GM19023 (cell line): ENCODE data around the gene KIF20B.
A peak's percentile ranks its signal among the peaks of the same experiment; 100 is the strongest.

Experiments used
- ATAC-seq: cut with Tn5 transposase; IDR thresholded peaks from one replicate; pipeline ENCODE4 v1.9.1; 2021; ENCODE audit warnings: mild to moderate bottlenecking, moderate library complexity; ENCODE audit not compliant: unreplicated experiment

Gene KIF20B

DNA sequence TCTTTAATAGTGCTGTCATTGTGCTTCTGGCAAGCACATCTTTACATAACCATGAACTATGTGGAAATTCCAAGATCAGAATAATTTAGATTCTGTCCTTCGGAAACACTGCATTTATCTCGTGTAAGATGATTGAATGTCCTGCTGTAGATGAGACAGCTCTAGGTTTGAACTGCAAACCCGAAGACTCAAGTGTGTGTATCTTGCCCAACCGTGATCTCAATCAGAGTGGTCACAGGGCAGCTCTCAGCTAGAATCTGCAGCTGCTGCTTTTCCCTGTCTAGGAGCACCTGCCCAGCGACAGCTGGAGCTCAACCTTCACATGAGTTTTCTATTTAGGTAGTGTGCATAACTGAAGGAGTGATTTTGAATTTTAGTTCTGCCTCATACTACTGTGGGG, 17.5 kb upstream of the KIF20B start:
- ATAC-seq: no peak

DNA sequence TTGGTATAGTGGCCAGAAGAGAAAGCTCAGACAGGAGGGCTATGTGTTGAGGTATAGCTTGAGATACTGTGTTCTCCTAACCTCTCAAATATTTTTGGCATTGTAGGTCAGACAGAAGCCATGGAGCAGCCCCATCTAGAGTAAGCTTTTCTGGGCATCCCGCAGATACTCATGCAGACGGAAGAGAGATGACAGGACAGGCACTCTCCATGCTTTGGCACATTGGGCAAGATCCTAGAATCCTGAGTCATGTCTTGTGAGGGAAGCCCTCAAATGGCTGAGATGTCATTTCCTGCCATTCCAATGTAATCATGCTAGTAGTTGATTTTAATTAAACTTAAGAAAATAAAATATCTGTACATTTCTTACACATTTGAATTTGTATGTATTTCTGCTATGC, 16.8 kb upstream of the KIF20B start:
- ATAC-seq: no peak

DNA sequence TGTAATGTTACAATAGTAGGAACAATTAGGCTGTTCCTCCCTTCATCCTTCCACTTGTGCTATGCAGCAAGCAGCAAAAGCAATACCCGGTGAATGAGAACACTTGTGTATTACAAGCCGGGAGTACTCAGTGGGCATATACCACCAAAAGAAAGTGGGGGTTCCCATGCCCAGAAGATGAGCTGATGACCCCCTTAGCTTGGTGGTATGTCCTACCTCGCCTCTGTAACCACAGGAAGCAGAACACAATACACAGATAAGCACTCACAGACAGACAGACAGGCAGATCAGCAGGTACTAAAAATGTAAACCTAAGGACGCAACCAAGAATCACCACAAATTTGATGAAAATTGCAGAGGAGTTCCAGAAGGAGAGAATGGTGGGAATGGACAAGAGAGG, 15.5 kb upstream of the KIF20B start:
- no peak for ATAC-seq

DNA sequence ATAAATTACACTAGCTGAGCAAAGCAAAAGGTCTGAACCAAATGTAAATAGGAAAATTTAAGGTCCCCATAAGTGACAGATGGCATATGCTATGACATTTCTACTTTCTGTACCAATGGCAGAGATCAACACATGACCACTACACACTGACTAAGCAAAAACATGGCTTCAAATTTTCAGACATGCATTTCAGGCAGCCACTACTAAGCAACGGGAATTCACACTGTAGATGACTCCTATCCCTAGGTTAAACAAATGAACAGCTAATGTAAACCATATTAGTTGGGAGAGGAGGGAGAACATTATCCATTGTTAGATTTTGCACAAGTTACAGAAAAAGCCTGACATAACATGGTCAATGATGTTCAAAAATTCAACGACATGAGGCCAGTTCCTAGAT, 11.4 kb upstream of the KIF20B start:
- ATAC-seq: no peak

DNA sequence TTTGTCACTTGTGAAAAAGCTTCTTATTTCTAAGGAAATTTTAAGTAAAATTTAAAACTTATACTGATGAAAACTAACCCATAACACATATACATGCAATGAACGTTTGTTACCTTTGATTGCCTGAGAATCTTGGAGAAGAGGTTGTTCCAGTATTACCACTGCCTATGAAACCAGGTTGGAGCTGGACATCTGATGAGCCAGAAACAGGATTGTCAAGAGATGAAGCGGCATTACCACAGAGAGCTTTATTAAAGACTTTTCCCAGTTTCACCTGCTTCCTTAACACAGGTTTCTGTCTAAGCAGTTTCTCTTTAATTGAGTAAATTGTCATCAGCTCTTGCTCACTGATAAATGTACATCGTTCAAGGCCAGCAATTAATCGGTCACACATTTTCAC, 9.0 kb upstream of the KIF20B start:
- no peak for ATAC-seq

DNA sequence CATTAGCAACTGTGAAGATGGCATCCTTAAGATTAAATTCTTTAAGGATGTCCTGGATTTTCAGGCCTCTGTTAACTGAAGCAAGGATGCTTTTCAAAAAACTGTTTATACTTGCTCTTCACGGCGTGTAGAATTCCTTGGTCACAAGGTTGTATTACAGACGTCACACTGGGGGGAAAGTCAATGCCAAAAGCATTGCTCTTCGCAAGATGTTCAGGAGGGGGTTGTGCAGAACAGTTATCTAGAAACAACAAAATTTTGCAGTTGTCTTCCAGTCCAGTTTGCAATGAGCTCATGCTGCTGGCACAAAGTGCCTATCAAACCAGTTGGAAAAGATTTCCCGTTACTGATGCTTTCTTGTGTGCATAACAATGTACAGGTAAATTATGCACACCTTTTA, 8.2 kb upstream of the KIF20B start:
- no peak for ATAC-seq

DNA sequence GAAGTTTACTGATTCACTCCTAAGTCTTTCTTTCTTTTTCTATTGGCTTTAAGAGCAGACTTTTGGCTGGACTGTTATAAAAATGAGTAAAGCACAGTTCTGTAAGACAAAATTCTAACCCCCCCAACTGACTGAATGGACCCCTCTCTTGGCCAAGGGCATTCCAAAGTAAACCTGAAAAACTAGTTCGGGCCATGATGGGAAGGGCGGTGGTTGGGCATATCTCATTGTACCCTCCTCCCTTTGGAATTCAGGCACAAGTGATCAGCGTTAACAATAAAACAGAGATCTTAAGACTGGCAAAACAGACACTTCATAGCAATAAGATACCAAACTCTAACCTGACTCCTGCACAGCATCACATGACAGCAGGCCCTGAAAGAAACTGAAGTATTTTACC, 6.1 kb upstream of the KIF20B start:
- no peak for ATAC-seq

DNA sequence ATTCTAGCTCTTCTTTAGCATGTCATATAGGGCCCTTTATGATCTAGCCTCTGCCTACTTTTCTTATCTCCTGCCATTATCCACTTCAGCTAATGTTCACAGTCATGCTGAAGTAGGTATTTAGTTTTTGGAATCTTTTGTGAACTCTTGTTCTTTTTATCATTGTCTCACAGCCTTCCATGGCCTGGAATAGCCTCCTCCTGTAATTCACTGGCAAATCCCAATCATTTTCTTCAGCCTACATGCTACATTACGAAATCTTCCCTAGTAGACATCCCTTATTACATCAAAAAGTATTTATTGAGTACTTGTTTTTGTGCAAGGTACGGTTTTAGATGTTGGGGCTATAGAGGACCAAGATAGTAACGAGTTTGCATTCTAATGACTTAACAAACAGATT, 3.4 kb upstream of the KIF20B start:
- ATAC-seq: no peak

DNA sequence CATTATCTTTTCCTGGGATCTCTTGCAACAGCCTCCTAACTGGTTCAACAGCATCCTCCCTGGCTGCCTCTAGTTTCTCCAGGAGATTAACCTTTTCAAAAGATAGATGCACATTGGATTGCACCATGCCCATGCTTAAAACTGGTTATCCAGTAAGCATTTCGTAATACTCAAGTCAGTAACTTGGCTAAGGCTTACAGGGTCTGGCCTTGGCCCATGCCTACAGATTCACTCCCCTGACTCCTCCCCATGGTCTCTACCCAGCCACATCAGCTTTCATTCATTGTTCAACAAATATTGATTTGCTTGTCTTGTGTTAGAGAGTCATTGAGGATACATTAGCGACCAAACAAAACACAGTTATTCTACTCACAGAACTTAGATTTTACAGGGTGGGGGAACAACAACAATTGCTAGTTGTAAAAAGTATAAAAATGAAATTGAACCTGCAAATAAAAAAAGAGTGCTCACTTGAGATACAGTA, 1.8 kb upstream of the KIF20B start:
- no peak for ATAC-seq

DNA sequence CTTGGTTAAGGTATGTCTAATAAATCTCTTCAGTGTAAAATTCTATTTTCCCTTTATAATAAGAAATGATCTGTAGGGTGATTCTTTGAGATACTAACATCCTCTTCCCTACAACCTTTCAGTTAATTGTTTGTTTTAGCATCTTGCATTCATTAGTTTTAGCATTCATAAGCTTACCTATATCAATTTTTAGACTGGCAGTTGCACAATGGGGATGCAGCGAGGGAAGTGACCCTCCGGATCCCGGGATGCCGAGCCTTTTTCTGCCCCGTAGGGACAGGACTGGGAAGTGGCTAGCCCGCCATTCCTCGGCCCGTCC, 508 bp upstream of the KIF20B start:
- no peak for ATAC-seq

DNA sequence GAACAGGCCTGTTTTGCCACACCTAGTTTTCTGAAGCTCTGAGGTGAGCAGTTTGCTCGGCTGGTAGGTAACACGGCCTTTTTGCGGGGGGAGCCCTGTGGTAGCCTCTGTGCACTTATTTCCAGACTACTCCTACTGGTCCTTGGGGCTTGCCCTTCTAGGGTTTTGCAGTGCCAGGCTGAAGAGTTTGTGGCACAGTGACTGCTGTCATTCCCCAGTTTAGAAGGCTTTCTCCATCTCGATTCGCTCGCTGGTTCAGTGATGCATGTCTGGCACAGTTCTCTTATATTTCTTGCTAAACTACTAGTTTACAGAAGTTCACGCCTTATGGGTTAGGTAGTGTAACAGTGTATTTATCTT, 711 bp downstream of the KIF20B start:
- ATAC-seq: no peak

DNA sequence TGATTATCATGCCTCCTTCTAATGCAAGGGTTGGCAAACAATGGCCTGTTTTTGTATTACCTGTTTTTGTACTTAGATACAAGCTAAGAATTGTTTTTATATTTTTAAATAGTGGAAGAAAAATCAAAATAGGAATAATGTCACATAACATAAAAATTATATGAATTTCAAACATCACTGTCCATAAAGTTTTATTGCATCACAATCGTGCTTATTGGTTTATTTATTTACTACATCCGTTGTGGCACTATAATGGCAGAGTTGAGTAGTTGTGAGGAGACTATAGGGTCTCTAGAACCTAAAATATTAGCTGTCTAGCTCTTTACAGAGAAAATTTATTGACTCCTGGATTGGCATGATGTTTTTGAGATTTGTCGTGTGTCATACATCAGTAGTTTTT, 4.1 kb downstream of the KIF20B start:
- ATAC-seq: no peak

DNA sequence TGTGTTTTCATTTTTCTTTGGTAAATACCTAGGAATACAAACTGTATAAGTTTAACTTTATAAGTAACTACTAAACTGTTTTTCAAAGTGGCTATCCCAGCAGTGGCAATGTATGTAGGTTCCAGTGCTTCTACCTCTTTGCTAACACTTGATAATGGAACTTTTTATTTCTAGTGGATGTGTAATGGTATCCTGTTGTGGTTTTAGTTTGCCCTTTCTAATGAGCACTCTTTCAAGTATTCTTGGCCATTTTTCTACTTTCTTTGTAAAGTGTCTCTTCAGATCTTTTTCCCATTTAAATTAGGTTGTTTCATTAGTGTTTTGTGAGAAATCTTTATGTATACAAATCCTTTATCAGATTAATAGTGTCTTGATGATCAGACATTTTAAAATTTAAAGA, 4.6 kb downstream of the KIF20B start:
- ATAC-seq: no peak

DNA sequence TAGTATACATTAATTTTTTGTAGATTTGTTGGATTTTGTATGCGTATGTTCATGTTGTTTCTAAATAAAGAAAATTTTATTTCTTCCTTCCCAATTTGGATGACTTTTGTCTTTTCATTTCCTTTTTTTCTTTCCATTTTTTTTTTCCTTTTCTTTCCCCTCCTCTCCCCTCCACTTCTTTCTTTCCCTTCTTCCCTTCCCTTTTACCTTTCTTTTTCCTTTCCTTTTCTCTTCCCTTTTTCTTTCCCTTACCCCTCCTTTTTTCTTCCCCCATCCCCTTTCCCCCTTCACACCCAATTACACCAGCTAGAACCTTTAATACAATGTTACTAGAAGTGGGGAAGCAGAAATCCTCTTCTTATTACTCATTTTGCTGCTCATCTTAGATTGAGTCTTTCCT, 6.0 kb downstream of the KIF20B start:
- ATAC-seq: no peak

DNA sequence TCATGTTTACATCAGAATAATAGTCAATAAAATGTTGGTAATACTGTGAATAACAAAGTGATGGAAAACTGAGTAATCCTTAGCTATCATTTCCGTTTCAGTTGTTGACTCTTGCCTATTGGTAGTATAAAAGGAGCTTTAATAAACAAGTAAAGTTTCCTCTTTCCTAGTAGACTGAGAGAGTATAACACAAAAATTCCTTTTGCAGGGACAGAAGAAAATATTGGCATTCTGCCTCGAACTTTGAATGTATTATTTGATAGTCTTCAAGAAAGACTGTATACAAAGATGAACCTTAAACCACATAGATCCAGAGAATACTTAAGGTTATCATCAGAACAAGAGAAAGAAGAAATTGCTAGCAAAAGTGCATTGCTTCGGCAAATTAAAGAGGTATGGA, 9.4 kb downstream of the KIF20B start:
- no peak for ATAC-seq

DNA sequence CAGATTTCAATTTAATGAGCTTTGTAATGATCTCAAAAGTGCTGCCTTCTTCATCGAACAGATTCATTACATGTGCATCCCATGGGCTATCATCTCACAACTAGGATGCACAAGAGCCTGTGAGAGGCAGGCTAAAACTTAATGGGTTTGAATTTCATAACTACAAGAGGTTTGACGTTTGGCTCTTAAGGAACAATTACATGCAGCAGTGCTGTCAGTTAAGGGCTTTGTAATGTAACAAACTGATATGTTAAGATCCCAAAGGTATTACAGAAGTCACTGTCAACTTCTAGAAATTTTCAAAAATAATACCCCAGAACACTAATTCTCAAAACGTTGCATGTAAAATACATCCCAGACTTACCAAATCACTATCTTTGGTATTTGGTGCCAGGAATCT, 33.2 kb downstream of the KIF20B start:
- ATAC-seq: no peak

DNA sequence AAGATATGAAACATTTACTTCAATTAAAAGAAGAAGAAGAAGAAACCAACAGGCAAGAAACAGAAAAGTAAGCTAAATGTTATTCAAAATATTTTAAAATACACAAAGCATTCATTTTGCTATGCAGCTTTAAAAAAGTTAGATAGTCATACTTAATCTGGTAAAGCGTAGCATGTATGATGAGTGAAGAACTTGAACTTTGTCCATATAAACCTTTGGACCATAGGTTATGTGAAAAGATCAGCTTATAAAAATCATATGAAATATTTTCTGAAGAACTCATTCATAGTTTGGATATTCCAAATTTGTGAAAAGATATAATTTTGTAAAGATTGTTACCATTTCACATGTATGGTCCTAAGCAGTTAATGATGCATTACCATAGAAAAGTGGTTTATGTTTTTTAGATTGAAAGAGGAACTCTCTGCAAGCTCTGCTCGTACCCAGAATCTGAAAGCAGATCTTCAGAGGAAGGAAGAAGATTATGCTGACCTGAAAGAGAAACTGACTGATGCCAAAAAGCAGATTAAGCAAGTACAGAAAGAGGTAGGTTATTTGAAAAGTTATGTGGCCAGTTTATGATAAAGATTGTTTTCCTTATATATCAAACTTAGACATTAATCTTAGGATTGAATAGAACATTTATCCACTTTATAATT, 37.3 kb downstream of the KIF20B start:
- ATAC-seq: peak; percentile 92

DNA sequence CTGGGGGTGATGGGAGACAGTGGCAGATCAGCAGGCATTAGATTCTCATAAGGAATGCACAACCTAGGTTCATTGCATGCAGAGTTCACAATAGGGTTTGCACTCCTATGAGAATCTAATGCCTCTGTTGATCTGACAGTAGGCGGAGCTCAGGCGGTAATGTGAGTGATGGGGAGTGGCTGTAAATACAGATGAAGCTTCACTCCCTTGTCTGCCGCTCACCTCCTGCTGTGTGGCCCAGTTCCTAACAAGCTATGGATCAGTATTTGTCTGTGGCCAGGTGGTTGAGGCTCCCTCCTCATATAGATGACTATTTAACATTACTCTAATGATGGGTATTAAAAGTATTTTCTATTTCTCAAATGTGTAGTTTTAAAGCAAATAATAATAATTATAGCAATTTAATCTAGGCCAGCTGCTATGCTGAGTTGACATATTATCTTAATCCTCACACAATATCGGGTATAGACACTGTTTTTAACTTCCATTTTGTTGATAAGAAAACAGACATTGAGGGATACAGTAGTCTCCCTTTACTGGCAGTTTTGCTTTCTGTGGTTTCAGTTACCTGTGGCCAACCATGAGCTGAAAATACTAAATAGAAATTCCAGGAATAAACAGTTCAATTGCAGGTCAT, 39.9 kb downstream of the KIF20B start:
- ATAC-seq: no peak

DNA sequence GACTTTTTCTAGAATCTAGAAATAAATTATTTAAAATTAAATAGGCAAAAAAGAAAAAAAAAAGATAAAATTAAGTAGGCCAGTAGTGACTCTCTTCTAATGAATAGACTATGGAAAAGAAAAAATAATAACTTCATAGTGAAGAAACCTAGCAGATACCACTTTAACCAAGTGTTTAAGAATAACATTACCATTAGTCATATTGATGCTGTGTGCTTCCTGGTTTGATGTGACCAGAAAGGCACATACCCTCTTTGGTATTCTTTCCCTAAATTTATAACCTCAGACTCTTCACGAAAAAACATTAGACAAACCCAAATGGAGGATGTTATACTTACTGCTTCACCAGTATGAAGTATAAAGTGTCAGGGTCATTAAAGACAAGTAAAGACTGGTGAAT, 42.6 kb downstream of the KIF20B start:
- ATAC-seq: no peak

DNA sequence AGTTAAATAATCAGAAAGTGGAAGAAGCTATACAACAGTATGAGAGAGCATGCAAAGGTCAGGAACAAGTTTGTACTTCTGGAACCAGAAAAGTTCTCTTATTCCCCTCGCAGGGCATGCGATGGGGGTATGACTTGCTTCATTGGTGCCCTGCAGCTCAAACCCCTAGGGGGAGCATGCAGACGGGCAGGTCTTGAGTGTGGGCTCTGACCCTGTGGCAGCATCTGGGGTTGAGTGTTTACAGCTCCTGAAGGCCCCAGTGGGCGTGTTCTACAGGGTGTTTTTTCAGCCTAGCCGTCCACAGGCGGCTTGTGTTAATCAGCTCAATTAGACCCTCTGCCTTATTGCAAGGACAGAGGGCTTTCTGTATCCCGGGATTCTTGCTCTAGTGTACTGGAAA, 44.5 kb downstream of the KIF20B start:
- ATAC-seq: no peak

DNA sequence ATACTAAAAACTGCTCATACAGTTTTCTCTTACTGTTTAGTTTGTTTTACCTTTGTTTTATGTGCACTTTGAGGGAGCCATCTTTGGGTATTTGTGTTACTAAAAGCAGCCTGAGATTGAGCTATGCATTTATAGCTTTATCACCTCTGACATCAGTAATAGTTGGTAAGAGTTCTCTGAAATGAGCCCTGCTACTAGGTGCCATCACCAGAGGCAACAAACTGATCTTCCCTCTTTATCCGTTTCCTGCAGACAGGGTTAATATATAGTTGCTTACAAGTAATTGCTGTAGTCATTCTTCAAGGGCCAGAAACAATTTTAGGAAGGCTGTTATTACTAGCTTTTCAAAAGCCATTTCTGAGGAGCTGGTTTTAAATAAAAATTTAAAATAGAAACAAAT, 49.1 kb downstream of the KIF20B start:
- ATAC-seq: no peak

DNA sequence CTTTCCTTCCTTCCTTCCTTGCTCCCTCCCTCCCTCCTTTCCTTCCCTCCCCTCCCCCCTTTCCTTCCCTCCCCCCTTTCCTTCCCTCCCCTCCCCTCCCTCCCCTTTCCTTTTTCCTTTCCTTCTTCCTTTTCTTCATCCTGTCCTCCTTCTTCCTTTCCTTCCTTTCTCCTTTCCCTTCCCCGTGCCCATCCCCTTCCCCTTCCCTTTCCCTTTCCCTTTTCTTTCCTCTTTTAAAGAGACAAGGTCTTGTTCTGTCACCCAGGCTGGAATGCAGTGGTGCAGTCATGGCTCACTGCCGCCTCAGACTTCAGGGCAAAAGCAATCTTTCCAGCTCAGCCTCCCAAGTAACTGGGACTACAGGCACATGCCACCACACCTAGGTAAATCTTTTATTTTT, 54.0 kb downstream of the KIF20B start:
- no peak for ATAC-seq

DNA sequence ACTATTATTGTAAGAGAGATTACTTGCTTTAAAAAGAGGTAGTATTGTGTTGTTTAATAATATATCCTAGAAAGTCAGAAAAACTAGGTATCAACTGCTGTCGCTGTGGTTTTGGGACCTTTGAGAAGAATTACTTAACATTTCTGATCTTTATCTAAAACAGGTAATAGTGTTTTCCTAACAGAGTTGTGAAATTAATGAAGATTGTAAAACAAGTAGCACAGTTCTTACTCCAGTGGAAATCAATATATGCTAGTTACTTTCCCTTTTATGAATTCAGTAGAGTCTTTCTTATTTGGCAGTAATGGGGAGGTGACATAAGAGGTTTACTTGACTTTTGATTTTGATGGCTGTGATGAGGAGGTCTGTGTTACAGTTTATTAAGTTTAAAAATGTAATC, 58.1 kb downstream of the KIF20B start:
- no peak for ATAC-seq
